ENCODE results near the gene IPO11. TPM values are rescaled to one million over a fixed set of nuclear protein-coding genes. Genes with fewer than 3 reads are reported as not detected.

Gene IPO11
- total and polyA plus RNA-seq, 2 experiments from 2014 or later, result 18.7 to 64.7 TPM

GRCh38 chr5:62650197-62650596 is 237.6 kb downstream of the IPO11 start:
- no peak overlapping the region for H3K4me3 ChIP-seq
- Mint-ChIP-seq H3K9me3 (peaks cover 16% of the 10 kb centered on the region), H3K27me3 (ENCODE audit: insufficient read depth, low read depth, poor library complexity) (peaks cover 4% of the 10 kb centered on the region), H3K4me3 (no peak overlapping the region), H3K36me3 (ENCODE audit: low read depth) (peaks cover 23% of the 10 kb centered on the region), H3K27ac (no peak overlapping the region), H3K4me1 (peaks cover 14% of the 10 kb centered on the region)
- H3K4me1 ChIP-seq (ENCODE audit: insufficient read depth), result no peaks in the 10 kb centered on the region
- H3F3A ChIP-seq (replicated peaks; ENCODE audit: low read depth), result no peaks in the 10 kb centered on the region
- H3K27me3 ChIP-seq (ENCODE audit: insufficient read depth), result no peaks in the 10 kb centered on the region
- H3K79me2 ChIP-seq (replicated peaks; ENCODE audit: insufficient read depth), result no peaks in the 10 kb centered on the region
- DNase-seq (ENCODE audit: low spot score) (peak; percentile 58), ATAC-seq (peak; percentile 52)
- peaks cover 3% of the 10 kb centered on the region; the same call in 1 of the 2 replicates for H3K36me3 ChIP-seq (ENCODE audit: insufficient read depth)
- 0 out of 2 replicates have a peak overlapping the region, but pooled peaks have one; percentile 0 for H3K4me2 ChIP-seq
- no peak overlapping the region; the same call in 1 of the 2 replicates for H3K27ac ChIP-seq (ENCODE audit: low read depth)
- no peak overlapping the region for H2AFZ ChIP-seq
- no peaks in the 10 kb centered on the region for H4K20me1 ChIP-seq (replicated peaks; ENCODE audit: insufficient read depth)
- no peaks in the 10 kb centered on the region for H3K9me2 ChIP-seq (ENCODE audit: insufficient read depth)
- TF ChIP-seq EZH2phosphoT487 (IDR thresholded peaks at IDR 0.05; ENCODE audit: unreplicated experiment) (no peak), REST (IDR thresholded peaks at IDR 0.05; ENCODE audit: unreplicated experiment) (no peak), ETS1 (IDR thresholded peaks at IDR 0.05) (no peak), NANOG (IDR thresholded peaks at IDR 0.05; ENCODE audit: borderline replicate concordance) (no peak), ZNF462 (CRISPR knock-in tag; IDR thresholded peaks at IDR 0.05) (no peak)

All from GM23338 (cell line).